HL-60 (cell line): Measurements from ENCODE around the gene HLA-DMA.

Source experiments
- POLR2AphosphoS5 ChIP-seq: IDR thresholded peaks from 2 replicates; pipeline ENCODE4 v1.6.1; 2012; ENCODE audit warnings: low read depth
- TF ChIP-seq, protein P1 (sequence below): IDR thresholded peaks from one replicate; pipeline ENCODE4 v1.5.1; 2011; ENCODE audit warnings: low read length, control low read depth, inconsistent platforms; ENCODE audit not compliant: insufficient read depth
- TF ChIP-seq, protein P2 (sequence below): IDR thresholded peaks from 2 replicates; pipeline ENCODE4 v1.6.1; 2012; ENCODE audit warnings: low read depth; ENCODE audit not compliant: insufficient replicate concordance

- TF ChIP-seq, protein P1, sequence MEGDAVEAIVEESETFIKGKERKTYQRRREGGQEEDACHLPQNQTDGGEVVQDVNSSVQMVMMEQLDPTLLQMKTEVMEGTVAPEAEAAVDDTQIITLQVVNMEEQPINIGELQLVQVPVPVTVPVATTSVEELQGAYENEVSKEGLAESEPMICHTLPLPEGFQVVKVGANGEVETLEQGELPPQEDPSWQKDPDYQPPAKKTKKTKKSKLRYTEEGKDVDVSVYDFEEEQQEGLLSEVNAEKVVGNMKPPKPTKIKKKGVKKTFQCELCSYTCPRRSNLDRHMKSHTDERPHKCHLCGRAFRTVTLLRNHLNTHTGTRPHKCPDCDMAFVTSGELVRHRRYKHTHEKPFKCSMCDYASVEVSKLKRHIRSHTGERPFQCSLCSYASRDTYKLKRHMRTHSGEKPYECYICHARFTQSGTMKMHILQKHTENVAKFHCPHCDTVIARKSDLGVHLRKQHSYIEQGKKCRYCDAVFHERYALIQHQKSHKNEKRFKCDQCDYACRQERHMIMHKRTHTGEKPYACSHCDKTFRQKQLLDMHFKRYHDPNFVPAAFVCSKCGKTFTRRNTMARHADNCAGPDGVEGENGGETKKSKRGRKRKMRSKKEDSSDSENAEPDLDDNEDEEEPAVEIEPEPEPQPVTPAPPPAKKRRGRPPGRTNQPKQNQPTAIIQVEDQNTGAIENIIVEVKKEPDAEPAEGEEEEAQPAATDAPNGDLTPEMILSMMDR = no peak
- no peak for TF ChIP-seq POLR2AphosphoS5
- TF ChIP-seq, protein P2, sequence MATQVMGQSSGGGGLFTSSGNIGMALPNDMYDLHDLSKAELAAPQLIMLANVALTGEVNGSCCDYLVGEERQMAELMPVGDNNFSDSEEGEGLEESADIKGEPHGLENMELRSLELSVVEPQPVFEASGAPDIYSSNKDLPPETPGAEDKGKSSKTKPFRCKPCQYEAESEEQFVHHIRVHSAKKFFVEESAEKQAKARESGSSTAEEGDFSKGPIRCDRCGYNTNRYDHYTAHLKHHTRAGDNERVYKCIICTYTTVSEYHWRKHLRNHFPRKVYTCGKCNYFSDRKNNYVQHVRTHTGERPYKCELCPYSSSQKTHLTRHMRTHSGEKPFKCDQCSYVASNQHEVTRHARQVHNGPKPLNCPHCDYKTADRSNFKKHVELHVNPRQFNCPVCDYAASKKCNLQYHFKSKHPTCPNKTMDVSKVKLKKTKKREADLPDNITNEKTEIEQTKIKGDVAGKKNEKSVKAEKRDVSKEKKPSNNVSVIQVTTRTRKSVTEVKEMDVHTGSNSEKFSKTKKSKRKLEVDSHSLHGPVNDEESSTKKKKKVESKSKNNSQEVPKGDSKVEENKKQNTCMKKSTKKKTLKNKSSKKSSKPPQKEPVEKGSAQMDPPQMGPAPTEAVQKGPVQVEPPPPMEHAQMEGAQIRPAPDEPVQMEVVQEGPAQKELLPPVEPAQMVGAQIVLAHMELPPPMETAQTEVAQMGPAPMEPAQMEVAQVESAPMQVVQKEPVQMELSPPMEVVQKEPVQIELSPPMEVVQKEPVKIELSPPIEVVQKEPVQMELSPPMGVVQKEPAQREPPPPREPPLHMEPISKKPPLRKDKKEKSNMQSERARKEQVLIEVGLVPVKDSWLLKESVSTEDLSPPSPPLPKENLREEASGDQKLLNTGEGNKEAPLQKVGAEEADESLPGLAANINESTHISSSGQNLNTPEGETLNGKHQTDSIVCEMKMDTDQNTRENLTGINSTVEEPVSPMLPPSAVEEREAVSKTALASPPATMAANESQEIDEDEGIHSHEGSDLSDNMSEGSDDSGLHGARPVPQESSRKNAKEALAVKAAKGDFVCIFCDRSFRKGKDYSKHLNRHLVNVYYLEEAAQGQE = no peak
These were observed 23.6 kb upstream of the HLA-DMA start for GRCh38 chr6:32976334-32977069.
